Measurements from ENCODE around the gene RRAS2. TPM values are rescaled to one million over a fixed set of nuclear protein-coding genes. Genes with fewer than 3 reads are reported as not detected.

The RRAS2 gene
- polyA plus RNA-seq, 3 donors: 0.19 to 0.31 TPM; not detected in 1

DNA sequence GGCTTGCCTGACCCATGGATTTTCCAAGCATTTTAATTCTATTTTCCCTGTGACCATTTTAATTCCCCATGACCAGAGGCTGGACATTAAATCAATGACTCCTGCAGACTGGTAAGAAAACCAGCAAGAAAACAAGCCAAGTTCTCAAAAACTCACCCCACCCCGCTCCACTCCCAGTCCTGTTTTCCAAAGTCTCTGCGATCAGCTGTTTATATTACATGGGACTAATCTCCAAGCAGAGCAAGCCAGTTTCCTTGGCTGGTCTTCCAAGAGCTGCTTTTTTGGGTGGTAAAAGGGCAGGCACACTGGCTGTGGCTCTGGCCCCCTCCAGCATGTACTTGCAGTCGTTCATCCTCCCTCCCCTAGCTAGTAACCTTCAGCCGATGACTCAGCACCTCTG, 97.9 kb downstream of the RRAS2 start:
- H3K27me3 Mint-ChIP-seq (ENCODE audit: low read depth in 3 of 3): peaks cover 23 to 27% (median 26%) of the 10 kb centered on the region in 3 donors
- H3K4me1 Mint-ChIP-seq: no peaks in the 10 kb centered on the region
- no peak overlapping the region for H3K27ac Mint-ChIP-seq
- no peaks in the 10 kb centered on the region for H3K9me3 ChIP-seq (replicated peaks in 1 of 2; ENCODE audit: control insufficient read depth in 1 of 2, insufficient read depth in 1 of 2, low read length in 2 of 2)
- no peaks in the 10 kb centered on the region for H3K4me1 ChIP-seq (ENCODE audit: control insufficient read depth in 1 of 2, insufficient read depth in 2 of 2, low read length in 2 of 2)
- H3K36me3 Mint-ChIP-seq: no peaks in the 10 kb centered on the region
- no peak overlapping the region for H3K27ac ChIP-seq (ENCODE audit: low read depth in 1 of 2, low read length in 2 of 2)
- no peaks in the 10 kb centered on the region for H3K27me3 ChIP-seq (ENCODE audit: control insufficient read depth in 2 of 2, insufficient read depth in 2 of 2, low read length in 2 of 2)
- TF ChIP-seq, protein P1, sequence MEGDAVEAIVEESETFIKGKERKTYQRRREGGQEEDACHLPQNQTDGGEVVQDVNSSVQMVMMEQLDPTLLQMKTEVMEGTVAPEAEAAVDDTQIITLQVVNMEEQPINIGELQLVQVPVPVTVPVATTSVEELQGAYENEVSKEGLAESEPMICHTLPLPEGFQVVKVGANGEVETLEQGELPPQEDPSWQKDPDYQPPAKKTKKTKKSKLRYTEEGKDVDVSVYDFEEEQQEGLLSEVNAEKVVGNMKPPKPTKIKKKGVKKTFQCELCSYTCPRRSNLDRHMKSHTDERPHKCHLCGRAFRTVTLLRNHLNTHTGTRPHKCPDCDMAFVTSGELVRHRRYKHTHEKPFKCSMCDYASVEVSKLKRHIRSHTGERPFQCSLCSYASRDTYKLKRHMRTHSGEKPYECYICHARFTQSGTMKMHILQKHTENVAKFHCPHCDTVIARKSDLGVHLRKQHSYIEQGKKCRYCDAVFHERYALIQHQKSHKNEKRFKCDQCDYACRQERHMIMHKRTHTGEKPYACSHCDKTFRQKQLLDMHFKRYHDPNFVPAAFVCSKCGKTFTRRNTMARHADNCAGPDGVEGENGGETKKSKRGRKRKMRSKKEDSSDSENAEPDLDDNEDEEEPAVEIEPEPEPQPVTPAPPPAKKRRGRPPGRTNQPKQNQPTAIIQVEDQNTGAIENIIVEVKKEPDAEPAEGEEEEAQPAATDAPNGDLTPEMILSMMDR (IDR thresholded peaks at IDR 0.05): no peak
- no peak overlapping the region for H2AFZ ChIP-seq (ENCODE audit: insufficient read depth, low read depth, low read length, poor library complexity, severe bottlenecking)
- intact Hi-C loops (cut with micrococcal nuclease): no loop called here
- H4K20me1 ChIP-seq (ENCODE audit: insufficient read depth, low read length): no peaks in the 10 kb centered on the region
- no peak overlapping the region for H3K4me3 Mint-ChIP-seq
- H3K79me2 ChIP-seq (ENCODE audit: insufficient read depth, low read length): no peaks in the 10 kb centered on the region
- 100% methylated on average over 1 of the region's 4 CpGs for WGBS (ENCODE audit: insufficient coverage)
- DNase-seq: no peak
- H3K9ac ChIP-seq (ENCODE audit: insufficient read depth, low read length, poor library complexity, severe bottlenecking): no peak overlapping the region
- no peaks in the 10 kb centered on the region for H3K36me3 ChIP-seq (replicated peaks in 1 of 2; ENCODE audit: control insufficient read depth in 1 of 2, insufficient read depth in 2 of 2, low read length in 2 of 2)
- H3K4me2 ChIP-seq (replicated peaks; ENCODE audit: extremely low read depth, low read length, poor library complexity, severe bottlenecking): no peak overlapping the region
- no peak overlapping the region for H3K4me3 ChIP-seq (replicated peaks in 1 of 3; ENCODE audit: low read depth in 2 of 3, low read length in 3 of 3)
- peaks cover 0 to 1% (median 0%) of the 10 kb centered on the region in 7 donors for H3K9me3 Mint-ChIP-seq

DNA sequence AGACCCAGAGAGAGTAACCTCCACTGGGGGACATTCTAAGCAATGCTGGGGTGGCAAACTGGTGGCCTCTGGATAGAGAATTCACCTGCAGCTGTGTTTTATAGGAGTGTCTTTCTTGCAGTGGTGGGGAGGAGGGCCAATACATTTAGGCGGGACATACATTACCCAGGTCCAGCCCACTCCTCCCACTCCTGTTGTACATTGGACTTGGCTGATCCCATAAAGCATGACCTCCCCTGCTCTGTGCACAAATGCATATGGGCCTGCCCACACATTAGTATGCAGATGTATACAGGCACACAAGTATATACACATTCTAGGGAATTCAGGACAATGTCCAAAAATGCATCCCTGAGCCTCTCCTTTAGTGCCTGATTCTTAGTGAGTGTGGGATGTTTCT, 99.1 kb downstream of the RRAS2 start:
- H3K9me3 Mint-ChIP-seq: peaks cover 0 to 1% (median 0%) of the 10 kb centered on the region in 7 donors
- WGBS (ENCODE audit: insufficient coverage): no CpG with 5 or more reads among the region's 1 CpG

More for the DNA sequence above, 99.1 kb downstream of the RRAS2 start:
- Histone ChIP-seq H3K79me2 (ENCODE audit: insufficient read depth, low read length) (no peaks in the 10 kb centered on the region), H3K27ac (ENCODE audit: low read depth in 1 of 2, low read length in 2 of 2) (no peak overlapping the region), H3K9me3 (replicated peaks in 1 of 2; ENCODE audit: control insufficient read depth in 1 of 2, insufficient read depth in 1 of 2, low read length in 2 of 2) (no peaks in the 10 kb centered on the region), H4K20me1 (ENCODE audit: insufficient read depth, low read length) (no peaks in the 10 kb centered on the region), H3K4me1 (ENCODE audit: control insufficient read depth in 1 of 2, insufficient read depth in 2 of 2, low read length in 2 of 2) (no peaks in the 10 kb centered on the region), H3K4me2 (replicated peaks; ENCODE audit: extremely low read depth, low read length, poor library complexity, severe bottlenecking) (no peak overlapping the region), H3K4me3 (replicated peaks in 1 of 3; ENCODE audit: low read depth in 2 of 3, low read length in 3 of 3) (no peak overlapping the region), H3K9ac (ENCODE audit: insufficient read depth, low read length, poor library complexity, severe bottlenecking) (no peak overlapping the region), H3K36me3 (replicated peaks in 1 of 2; ENCODE audit: control insufficient read depth in 1 of 2, insufficient read depth in 2 of 2, low read length in 2 of 2) (no peaks in the 10 kb centered on the region), H3K27me3 (ENCODE audit: control insufficient read depth in 2 of 2, insufficient read depth in 2 of 2, low read length in 2 of 2) (no peaks in the 10 kb centered on the region), H2AFZ (ENCODE audit: insufficient read depth, low read depth, low read length, poor library complexity, severe bottlenecking) (no peak overlapping the region)
- Mint-ChIP-seq H3K36me3 (no peaks in the 10 kb centered on the region), H3K4me3 (no peak overlapping the region), H3K4me1 (no peaks in the 10 kb centered on the region), H3K27me3 (ENCODE audit: low read depth in 3 of 3) (peaks cover 19 to 27% (median 23%) of the 10 kb centered on the region in 3 donors), H3K27ac (no peak overlapping the region)
- TF ChIP-seq, protein P1 (IDR thresholded peaks at IDR 0.05): no peak
- no peak for DNase-seq
- intact Hi-C loops (cut with micrococcal nuclease): loop anchor here in 1 of 2 donors (10.0 kb wide), 1 partner anchor 485 kb away; no protein-coding TSS in a partner anchor

Data from CD14-positive monocyte (primary cell).